Coronary artery (tissue), 2 donors: ENCODE results near the gene TTLL6.
"Not testable (repeated sequence)": the region's sequence is repeated elsewhere in the genome, so short reads cannot be mapped to it uniquely, and the experiment has no call there.

Experiments
- DNase-seq: peaks from one replicate; pipeline ENCODE4 v3.0.0-alpha.2; 2017; ENCODE audit warnings: low spot score
- H3K27ac ChIP-seq, 2 donors: fragments of 200-600 bp; sonication (generic); one replicate each; pipeline ENCODE4 v1.5.1; 2016 to 2019
- H3K4me3 ChIP-seq: fragments of 200-600 bp; sonication (generic); 2 replicates; pipeline ENCODE4 v1.5.1; 2016; ENCODE audit warnings: mild to moderate bottlenecking, moderate library complexity
- CTCF ChIP-seq: fragments of 200-600 bp; sonication (generic); IDR thresholded peaks from one replicate; pipeline ENCODE4 v1.5.1; 2019; ENCODE audit warnings: antibody characterized with exemption

TTLL6 gene

DNA sequence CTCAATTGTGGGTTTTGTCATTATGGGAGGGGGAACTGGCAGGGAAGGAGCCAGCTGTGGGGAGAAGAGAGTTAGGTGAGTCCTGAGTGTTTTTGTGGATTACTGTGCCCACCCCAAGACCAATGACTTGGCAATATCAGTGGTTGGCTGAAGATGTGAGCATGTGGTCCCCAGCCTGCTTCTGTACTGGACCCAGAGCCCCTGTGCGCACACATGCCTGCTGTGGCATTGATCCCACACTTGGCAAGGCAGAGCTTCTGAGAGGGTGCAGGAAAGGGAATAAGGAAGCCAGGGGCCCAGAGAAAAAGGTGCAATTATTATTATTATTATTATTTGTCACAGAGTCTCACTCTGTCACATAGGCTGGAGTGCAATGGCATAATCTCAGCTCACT is 96.0 kb downstream of the TTLL6 start:
- no peak for TF ChIP-seq CTCF
- Histone ChIP-seq H3K27ac (no peak overlapping the region), H3K4me3 (no peak overlapping the region)
- DNase-seq: no peak

- no peak overlapping the region for H3K4me3 ChIP-seq
- no peak for TF ChIP-seq CTCF
- no peak overlapping the region for H3K27ac ChIP-seq
- no peak for DNase-seq
These were observed 96.6 kb downstream of the TTLL6 start for GRCh38 chr17:48720266-48721008.

GRCh38 chr17:48719642-48720265 is 97.3 kb downstream of the TTLL6 start:
- Histone ChIP-seq H3K4me3 (peak overlapping the region; percentile 32), H3K27ac (no peak overlapping the region)
- no peak for TF ChIP-seq CTCF
- no peak for DNase-seq

GRCh38 chr17:48718761-48719641 is 98.0 kb downstream of the TTLL6 start:
- DNase-seq: peak; percentile 62
- Histone ChIP-seq H3K27ac (no peak overlapping the region), H3K4me3 (peak overlapping the region; percentile 32)
- no peak for TF ChIP-seq CTCF

DNA sequence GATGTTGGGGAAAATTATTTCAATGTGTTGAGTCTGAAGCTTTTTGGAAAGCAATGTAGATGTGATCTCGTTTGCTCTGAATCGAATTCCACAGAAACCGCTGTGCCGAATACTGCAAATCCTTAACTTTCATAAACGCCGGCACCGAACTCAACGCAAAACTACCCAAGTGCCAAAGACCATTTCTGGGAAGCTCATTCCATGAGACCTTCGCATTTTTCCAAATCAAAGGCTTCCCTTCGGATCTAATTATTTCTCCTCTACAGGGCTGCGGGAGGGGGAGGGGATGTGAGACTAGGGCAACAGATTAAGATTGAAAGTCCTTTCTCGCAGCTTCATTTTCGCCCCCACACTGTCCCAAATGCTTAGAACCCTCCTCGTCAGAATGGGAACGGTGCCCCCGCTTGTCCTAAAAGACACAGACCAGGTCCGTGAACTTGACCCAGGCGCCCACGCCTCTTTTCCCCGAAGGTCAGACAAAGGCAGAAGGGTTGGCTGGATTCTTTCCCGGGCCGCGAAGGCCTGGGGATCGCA is 98.7 kb downstream of the TTLL6 start:
- peak overlapping the region; percentile 32 for H3K4me3 ChIP-seq
- TF ChIP-seq CTCF: no peak

DNA sequence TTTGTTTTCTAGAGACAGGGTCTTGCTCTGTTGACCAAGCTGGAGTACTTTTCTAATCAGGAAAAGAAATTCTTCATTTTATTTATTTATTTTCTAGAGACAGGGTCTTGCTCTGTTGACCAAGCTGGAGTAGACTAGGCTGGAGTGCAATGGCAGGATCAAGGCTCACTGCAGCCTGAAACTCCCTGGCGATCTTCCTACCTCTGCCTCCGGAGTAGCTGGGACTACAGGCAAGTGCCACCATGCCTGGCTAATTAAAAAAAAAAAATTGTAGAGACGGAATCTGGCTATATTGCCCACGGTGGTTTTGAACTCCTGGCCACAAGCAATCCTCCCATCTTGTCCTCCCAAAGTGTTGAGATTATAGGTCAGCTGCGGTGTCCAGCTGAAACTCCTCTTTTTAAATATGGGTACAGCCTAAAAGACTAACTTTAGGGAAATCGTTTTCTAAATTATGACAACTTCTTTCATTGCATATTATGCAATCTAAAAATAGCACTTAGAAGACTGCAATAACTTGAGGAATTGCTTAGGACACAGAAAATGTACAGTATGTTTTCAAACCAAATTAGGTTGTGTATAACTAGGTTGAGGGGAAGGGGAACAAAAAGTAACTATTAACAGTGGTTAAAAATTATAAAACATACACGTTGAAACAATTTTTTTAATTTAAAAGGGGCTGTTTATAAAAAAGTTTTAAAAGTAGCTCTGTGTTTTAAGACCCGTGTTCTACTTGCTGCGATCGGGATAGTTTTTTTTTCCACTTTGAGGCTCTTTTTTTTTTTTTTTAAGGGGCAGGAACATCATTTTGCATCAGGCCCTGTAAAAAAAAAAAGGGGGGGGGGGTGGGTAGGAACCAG is 99.4 kb downstream of the TTLL6 start:
- TF ChIP-seq CTCF: no peak
- Histone ChIP-seq H3K4me3 (no peak overlapping the region), H3K27ac (no peak overlapping the region)
- no peak for DNase-seq

More for the DNA sequence above, 98.7 kb downstream of the TTLL6 start:
- H3K27ac ChIP-seq: no peak overlapping the region
- DNase-seq: peak; percentile 50

DNA sequence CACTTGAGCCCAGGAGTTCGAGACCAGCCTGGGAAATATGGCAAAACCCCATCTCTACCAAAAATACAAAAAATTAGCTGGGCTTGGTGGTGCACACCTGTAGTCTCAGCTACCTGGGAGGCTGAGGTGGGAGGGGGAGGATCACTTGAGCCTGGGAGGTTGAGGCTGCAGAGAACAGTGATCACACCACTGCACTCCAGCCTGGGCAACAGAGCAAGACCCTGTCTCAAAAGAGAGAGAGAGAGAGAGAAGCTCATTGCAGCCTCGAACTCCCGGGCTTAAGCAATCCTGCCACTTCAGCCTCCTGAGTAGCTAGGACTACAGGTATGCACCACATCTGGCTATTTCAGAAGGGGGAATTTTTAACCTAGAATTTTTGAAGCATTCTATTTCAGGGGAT is 100.5 kb downstream of the TTLL6 start:
- DNase-seq, H3K27ac ChIP-seq, H3K4me3 ChIP-seq: not testable (repeated sequence)
